Prostate gland (tissue), 2 donors: ENCODE data around the gene PRR15L. TPM values are rescaled to one million over a fixed set of nuclear protein-coding genes. Genes with fewer than 3 reads are reported as not detected.

Source experiments
- DNase-seq: peaks from one replicate; pipeline ENCODE4 v3.0.0-alpha.2; 2019; ENCODE audit warnings: low spot score
- H3K27ac ChIP-seq, 2 donors: fragments of 200-600 bp; sonication (generic); 2 replicates each; pipeline ENCODE4 v1.5.1; 2017 to 2019
- H3K27me3 ChIP-seq: fragments of 200-600 bp; sonication (generic); replicated peaks from 2 replicates; pipeline ENCODE4 v1.5.1; 2019; ENCODE audit not compliant: insufficient read depth
- H3K36me3 ChIP-seq, 2 donors: fragments of 200-600 bp; sonication (generic); 1 replicate in 1 of 2; 2 replicates in 1 of 2; pipeline versions ENCODE4 v1.5.1 to v1.8.1; 2017 to 2019
- H3K4me1 ChIP-seq: fragments of 200-600 bp; sonication (generic); replicated peaks from 2 replicates; pipeline ENCODE4 v1.5.1; 2019
- H3K4me3 ChIP-seq, 2 donors: fragments of 200-600 bp; sonication (generic); 2 replicates each; pipeline ENCODE4 v1.5.1; 2017 to 2019
- H3K9me3 ChIP-seq: fragments of 200-600 bp; sonication (generic); 2 replicates; pipeline ENCODE4 v1.5.1; 2017
- POLR2A ChIP-seq: fragments of 450-650 bp; IDR thresholded peaks from one replicate; pipeline ENCODE4 v1.6.1; 2016; ENCODE audit warnings: antibody characterized with exemption, mild to moderate bottlenecking
- POLR2AphosphoS5 ChIP-seq: sonication (generic); formaldehyde crosslinking; IDR thresholded peaks from one replicate; pipeline ENCODE4 v1.6.1; 2017; ENCODE audit warnings: antibody characterized with exemption
- WGBS: methylation state at CpG from one replicate; pipeline ENCODE4 v1.1.5; 2018; 5-methylcytosine and 5-hydroxymethylcytosine counted together
- intact Hi-C: fragments of 100-400 bp; cut with DNase I; formaldehyde crosslinking; loops from one replicate; pipeline ENCODE4 v1.14.2; 2022
- total RNA-seq, 2 donors: library from RNA; depleted of rRNA; stranded (reverse); fragments of >200 nt; gene quantifications; one replicate each; pipeline ENCODE4 v1.1.0, GENCODE V29; 2016
- TF ChIP-seq, protein P1 (sequence below), 4 experiments: fragments of 200-600 bp in 2 of 4; fragments of 450-650 bp in 2 of 4; sonication (generic) in 2 of 4; IDR thresholded peaks; 1 replicate in 3 of 4; 2 replicates in 1 of 4; pipeline ENCODE4 v1.5.1; 2016 to 2019; ENCODE audit warnings: antibody characterized with exemption in 4 of 4, mild to moderate bottlenecking in 2 of 4, moderate library complexity in 2 of 4

Gene PRR15L
- total RNA-seq, 2 donors from 2014 or later, result 19.9 to 59.7 TPM

DNA sequence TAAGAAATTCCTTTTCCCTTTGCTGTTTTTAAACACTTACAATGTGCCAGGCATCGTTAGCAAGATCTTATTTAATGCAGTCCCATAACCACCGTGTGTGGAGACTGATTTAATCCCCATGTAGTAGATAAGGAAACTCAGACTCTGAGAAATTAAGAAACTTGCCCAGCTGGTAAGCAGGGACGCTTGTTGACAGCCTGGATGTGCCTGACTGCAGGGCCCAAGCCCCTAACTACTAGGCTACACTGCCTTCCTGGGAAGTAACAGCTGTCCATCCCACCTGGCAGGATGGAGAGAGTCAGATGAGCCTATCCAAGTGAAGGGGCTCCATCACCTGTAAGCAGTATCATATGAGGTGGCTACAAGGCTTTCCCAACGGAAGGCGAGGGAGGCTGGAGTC is 36.3 kb upstream of the PRR15L start:
- no peak overlapping the region for H3K4me3 ChIP-seq
- no peaks in the 10 kb centered on the region for H3K4me1 ChIP-seq
- WGBS, result 88% methylated on average over 5 of the region's 5 CpGs
- H3K27me3 ChIP-seq, result no peaks in the 10 kb centered on the region
- no peak for DNase-seq
- no peak overlapping the region for H3K27ac ChIP-seq
- TF ChIP-seq, protein P1, sequence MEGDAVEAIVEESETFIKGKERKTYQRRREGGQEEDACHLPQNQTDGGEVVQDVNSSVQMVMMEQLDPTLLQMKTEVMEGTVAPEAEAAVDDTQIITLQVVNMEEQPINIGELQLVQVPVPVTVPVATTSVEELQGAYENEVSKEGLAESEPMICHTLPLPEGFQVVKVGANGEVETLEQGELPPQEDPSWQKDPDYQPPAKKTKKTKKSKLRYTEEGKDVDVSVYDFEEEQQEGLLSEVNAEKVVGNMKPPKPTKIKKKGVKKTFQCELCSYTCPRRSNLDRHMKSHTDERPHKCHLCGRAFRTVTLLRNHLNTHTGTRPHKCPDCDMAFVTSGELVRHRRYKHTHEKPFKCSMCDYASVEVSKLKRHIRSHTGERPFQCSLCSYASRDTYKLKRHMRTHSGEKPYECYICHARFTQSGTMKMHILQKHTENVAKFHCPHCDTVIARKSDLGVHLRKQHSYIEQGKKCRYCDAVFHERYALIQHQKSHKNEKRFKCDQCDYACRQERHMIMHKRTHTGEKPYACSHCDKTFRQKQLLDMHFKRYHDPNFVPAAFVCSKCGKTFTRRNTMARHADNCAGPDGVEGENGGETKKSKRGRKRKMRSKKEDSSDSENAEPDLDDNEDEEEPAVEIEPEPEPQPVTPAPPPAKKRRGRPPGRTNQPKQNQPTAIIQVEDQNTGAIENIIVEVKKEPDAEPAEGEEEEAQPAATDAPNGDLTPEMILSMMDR (IDR thresholded peaks at IDR 0.05), result no peak
- TF ChIP-seq POLR2A (no peak), POLR2AphosphoS5 (no peak)
- intact Hi-C loops, result no loop called here
- no peaks in the 10 kb centered on the region for H3K9me3 ChIP-seq
- no peaks in the 10 kb centered on the region for H3K36me3 ChIP-seq

DNA sequence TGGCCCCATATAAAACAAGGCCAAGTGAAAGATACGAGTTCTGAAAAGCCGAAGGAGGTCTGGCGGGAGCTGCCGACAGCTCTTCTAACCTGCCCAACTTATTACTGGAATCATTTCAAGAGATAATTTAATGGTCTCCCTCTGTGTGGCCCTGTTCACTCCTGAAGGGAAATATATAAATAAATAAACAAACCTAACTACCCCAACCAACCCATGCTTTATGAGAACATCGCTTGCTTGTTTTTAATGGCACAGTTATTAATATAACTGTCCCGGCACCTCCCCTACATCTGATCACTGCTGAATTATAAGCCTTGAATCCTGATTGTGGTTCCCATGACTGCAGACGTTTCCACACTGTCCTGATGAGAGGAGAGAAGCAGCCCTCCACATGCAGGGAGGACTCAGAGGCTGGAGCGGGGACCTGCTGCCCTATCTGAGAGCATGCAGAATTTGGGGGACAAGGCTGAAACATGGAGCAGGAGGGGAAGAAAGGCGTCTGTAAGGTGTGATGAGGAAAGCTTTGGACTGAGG is 35.4 kb upstream of the PRR15L start:
- 46% methylated on average over 9 of the region's 9 CpGs for WGBS
- Histone ChIP-seq H3K27ac (no peak overlapping the region), H3K4me3 (no peak overlapping the region), H3K27me3 (no peaks in the 10 kb centered on the region), H3K36me3 (no peaks in the 10 kb centered on the region), H3K9me3 (no peaks in the 10 kb centered on the region), H3K4me1 (peaks cover under 1% of the 10 kb centered on the region)
- intact Hi-C loops, result no loop called here
- TF ChIP-seq, protein P1 (IDR thresholded peaks at IDR 0.05), result no peak
- peak; percentile 6 for TF ChIP-seq POLR2AphosphoS5
- no peak for DNase-seq

DNA sequence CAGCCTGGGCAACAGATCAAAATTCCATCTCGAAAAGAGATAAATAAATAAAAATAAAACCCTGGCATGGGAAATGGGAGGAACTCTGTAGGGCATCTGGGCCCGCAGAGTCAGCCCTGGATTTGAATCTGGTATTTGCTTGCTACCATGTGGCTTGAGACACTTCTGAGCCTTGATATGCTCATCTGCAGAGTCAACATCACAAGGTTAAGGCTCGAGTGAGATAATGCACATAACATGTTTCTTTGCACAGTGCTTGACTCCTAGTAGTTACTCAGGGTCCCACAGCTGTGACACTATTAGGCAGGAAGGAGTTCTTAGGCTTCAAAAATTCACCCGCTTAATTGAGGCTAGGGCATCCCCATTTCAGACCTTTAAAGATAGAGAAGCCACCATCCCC is 34.5 kb upstream of the PRR15L start:
- intact Hi-C loops, result no loop called here
- WGBS, result 64% methylated on average over 4 of the region's 4 CpGs

DNA sequence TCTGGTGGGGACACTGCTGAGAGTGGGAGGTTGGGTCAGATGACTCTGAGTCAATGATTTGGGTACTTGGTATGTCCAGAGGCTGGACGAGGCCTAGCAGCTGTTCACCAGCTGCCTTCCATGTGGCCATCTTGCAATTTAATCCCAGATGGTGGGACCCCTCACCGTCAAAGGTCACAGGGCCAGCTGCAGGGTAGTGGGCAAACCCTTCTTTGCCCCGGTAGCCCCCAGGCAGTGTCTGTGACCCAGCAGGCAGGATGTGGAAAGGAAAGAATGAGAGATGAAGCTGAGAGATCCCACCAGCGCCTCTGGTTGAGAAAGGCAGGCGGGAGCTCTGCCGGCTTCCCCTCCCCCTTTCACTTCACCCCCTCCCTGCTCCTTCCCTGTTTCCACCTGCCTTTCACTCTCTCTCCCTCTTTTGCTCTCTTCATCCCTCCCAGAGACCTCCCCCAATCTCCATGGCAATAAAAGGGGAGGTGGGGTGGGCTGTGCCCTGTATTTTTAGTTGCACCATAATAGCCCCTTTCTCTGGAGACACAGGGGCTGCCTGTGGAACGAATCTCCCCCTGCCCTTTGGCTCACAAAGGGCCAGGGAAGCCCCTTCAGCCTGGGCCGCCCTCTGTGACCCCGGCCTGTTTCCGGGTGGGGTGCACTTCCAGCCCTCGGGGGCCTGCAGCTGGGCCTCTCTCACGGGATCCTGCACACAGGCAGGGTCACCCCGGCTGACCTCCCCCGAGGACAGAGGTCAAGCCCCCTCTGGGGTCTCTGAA is 33.5 kb upstream of the PRR15L start:
- TF ChIP-seq POLR2A (no peak), POLR2AphosphoS5 (no peak)
- TF ChIP-seq, protein P1 (IDR thresholded peaks at IDR 0.05), result no peak
- intact Hi-C loops, result no loop called here
- Histone ChIP-seq H3K4me3 (no peak overlapping the region), H3K27ac (no peak overlapping the region), H3K4me1 (peaks cover 11% of the 10 kb centered on the region), H3K9me3 (no peaks in the 10 kb centered on the region), H3K27me3 (no peaks in the 10 kb centered on the region), H3K36me3 (no peaks in the 10 kb centered on the region)
- 63% methylated on average over 14 of the region's 14 CpGs for WGBS
- DNase-seq, result no peak

More for the DNA sequence above, 34.5 kb upstream of the PRR15L start:
- no peaks in the 10 kb centered on the region for H3K9me3 ChIP-seq
- no peak overlapping the region for H3K27ac ChIP-seq
- DNase-seq, result no peak
- H3K4me1 ChIP-seq, result peaks cover 7% of the 10 kb centered on the region
- H3K36me3 ChIP-seq, result no peaks in the 10 kb centered on the region
- H3K4me3 ChIP-seq, result no peak overlapping the region
- TF ChIP-seq, protein P1 (IDR thresholded peaks at IDR 0.05), result no peak
- no peak for TF ChIP-seq POLR2AphosphoS5
- no peak for TF ChIP-seq POLR2A
- H3K27me3 ChIP-seq, result no peaks in the 10 kb centered on the region

DNA sequence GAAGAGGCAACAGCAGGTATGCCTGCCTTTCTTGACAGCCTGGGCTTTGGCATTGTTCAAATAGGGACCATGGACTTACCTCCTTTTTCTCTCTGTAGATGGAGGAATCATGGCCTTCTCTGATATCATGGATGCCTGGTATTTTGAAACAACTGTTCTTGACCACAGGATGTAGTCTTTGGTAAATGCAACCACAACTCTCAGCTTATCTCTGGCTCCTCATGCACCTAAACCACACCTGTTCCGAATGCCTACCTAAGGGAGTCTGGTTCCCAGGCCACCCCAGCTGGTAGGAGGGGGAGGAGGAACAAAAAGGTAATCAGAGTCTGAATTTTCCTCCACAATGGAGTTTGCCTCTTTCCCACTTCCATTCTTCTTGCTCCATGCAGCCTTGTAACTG is 32.0 kb upstream of the PRR15L start:
- intact Hi-C loops, result no loop called here
- no peak for DNase-seq
- no peak overlapping the region for H3K4me3 ChIP-seq
- WGBS, result 100% methylated on average over 1 of the region's 1 CpG
- TF ChIP-seq POLR2A (no peak), POLR2AphosphoS5 (no peak)
- TF ChIP-seq, protein P1 (IDR thresholded peaks at IDR 0.05), result no peak
- peaks cover 11% of the 10 kb centered on the region for H3K4me1 ChIP-seq
- H3K27ac ChIP-seq, result no peak overlapping the region
- no peaks in the 10 kb centered on the region for H3K9me3 ChIP-seq
- H3K36me3 ChIP-seq, result no peaks in the 10 kb centered on the region
- H3K27me3 ChIP-seq, result no peaks in the 10 kb centered on the region
